Measurements from ENCODE around the gene SMAD6. TPM values are rescaled to one million over a fixed set of nuclear protein-coding genes. Genes with fewer than 3 reads are reported as not detected.

The SMAD6 gene
- total and polyA plus RNA-seq, 9 of the 15 experiments (the other 6 are each of a cell fraction or from before 2014, with no cell fraction given) = 0.10 to 15.5 (median 3.7) TPM

- no peak for TF ChIP-seq ZNF75A (CRISPR knock-in tag; IDR thresholded peaks at IDR 0.05)
These were observed 9.6 kb upstream of the SMAD6 start (continued) for GRCh38 chr15:66692391-66692790.

- H3K4me1 ChIP-seq (replicated peaks in 1 of 2; ENCODE audit: control insufficient read depth in 2 of 2, insufficient read depth in 2 of 2, low read length in 2 of 2) = peaks cover 8 to 13% of the 10 kb centered on the region in 2 experiments; a peak in 4 of 5 replicates
- intact Hi-C loops (cut with micrococcal nuclease) = no loop called here
- ChIA-PET CTCF (ENCODE audit: low intra/inter-chr PET ratio) (no interaction called here), POLR2A (interaction anchor here (0.6 to 2.4 kb wide), 3 partner anchors 11 to 206 kb away, joined by 3 to 9 read pairs (median 7); no protein-coding TSS in a partner anchor)
- DNase-seq (ENCODE audit: extremely low read depth in 1 of 4, low spot score in 3 of 4) = no peak
- H3K27ac ChIP-seq (ENCODE audit: extremely low read depth, low read depth, low read length) = no peak overlapping the region
- FAIRE-seq = no peak
- no TSS peak for BruUV-seq (replicated peaks)
- ATAC-seq = no peak
- H3K9me1 ChIP-seq (ENCODE audit: control insufficient read depth, insufficient read depth, low read length) = no peaks in the 10 kb centered on the region
- no peaks in the 10 kb centered on the region for H3K27me3 ChIP-seq (ENCODE audit: control insufficient read depth in 2 of 2, insufficient read depth in 2 of 2, low read length in 2 of 2)
- in situ Hi-C loops (cut with MboI) = no loop called here
- no peaks in the 10 kb centered on the region for H3K9me3 ChIP-seq (replicated peaks; ENCODE audit: control insufficient read depth, insufficient read depth, low read depth, low read length)
- H3K4me2 ChIP-seq (ENCODE audit: insufficient read depth, low read length) = no peak overlapping the region
- no peak overlapping the region for H3K9ac ChIP-seq (ENCODE audit: insufficient read depth in 1 of 2, low read depth in 2 of 2, low read length in 2 of 2)
- H3K79me2 ChIP-seq (ENCODE audit: control insufficient read depth, insufficient read depth, low read length) = peaks cover 7% of the 10 kb centered on the region; the same call in 1 of the 3 replicates
- no peaks in the 10 kb centered on the region for H4K20me1 ChIP-seq (replicated peaks; ENCODE audit: control insufficient read depth, insufficient read depth, low read length)
- no peak overlapping the region for H3K4me3 ChIP-seq
- peaks cover 34% of the 10 kb centered on the region for H3K36me3 ChIP-seq (ENCODE audit: control insufficient read depth, insufficient read depth, low read length)
- WGBS (ENCODE audit: insufficient coverage, low coverage, missing lambda C conversion rate) = 81% methylated on average over 6 of the region's 6 CpGs
- H2AFZ ChIP-seq (ENCODE audit: low read depth, low read length) = no peak overlapping the region
- TF ChIP-seq FOXJ3 (CRISPR knock-in tag; IDR thresholded peaks at IDR 0.05) (no peak), TCF3 (CRISPR knock-in tag; IDR thresholded peaks at IDR 0.05) (no peak), ZBTB33 (CRISPR knock-in tag; IDR thresholded peaks at IDR 0.05) (no peak), ZNF699 (CRISPR knock-in tag; IDR thresholded peaks at IDR 0.05; ENCODE audit: insufficient replicate concordance) (no peak), ERF (CRISPR knock-in tag; IDR thresholded peaks at IDR 0.05) (no peak), ZNF644 (tag; IDR thresholded peaks at IDR 0.05; ENCODE audit: low read depth) (no peak), ZBTB49 (CRISPR knock-in tag; IDR thresholded peaks at IDR 0.05; ENCODE audit: borderline replicate concordance) (no peak), ETS1 (conservative IDR thresholded peaks at IDR 0.05; ENCODE audit: control insufficient read depth, low read depth, low read length) (no peak), NR0B1 (IDR thresholded peaks at IDR 0.05; ENCODE audit: partially characterized antibody) (no peak), BHLHE40 (IDR thresholded peaks at IDR 0.05; ENCODE audit: low read length) (no peak), KLF13 (tag; IDR thresholded peaks at IDR 0.05; ENCODE audit: borderline replicate concordance, low read depth) (no peak)
These were observed 9.0 kb upstream of the SMAD6 start for GRCh38 chr15:66692808-66693596.

Measured in K562 (cell line).